OCI-LY7 (cell line): ENCODE data around the gene UCK1. TPM values are rescaled to one million over a fixed set of nuclear protein-coding genes. Genes with fewer than 3 reads are reported as not detected.

ENCODE experiments used
- BruUV-seq: library from RNA; stranded (reverse); fragments of 400-500 nt; replicated peaks from 2 replicates; lab custom pipeline; 2021; lab: Mats Ljungman, UMichigan
- CTCF ChIA-PET: fragments of 300-600 bp; sonication (Branson Sonifier 250); formaldehyde crosslinking; loops from one replicate; lab custom pipeline; 2022; ENCODE audit warnings: antibody characterized with exemption; ENCODE audit not compliant: unreplicated experiment; lab: Charles Lee
- POLR2A ChIA-PET: fragments of 300-600 bp; sonication (Branson Sonifier 250); formaldehyde crosslinking; loops from one replicate; lab custom pipeline; 2022; ENCODE audit warnings: antibody characterized with exemption; lab: Charles Lee
- DNase-seq: peaks from one replicate; pipeline ENCODE4 v3.0.0-alpha.2; 2015; ENCODE audit warnings: low spot score
- H2AFZ ChIP-seq: fragments of 200-600 bp; sonication (generic), shearing (Covaris generic); 2 replicates; pipeline ENCODE4 v1.6.1; 2014; ENCODE audit warnings: mild to moderate bottlenecking, antibody characterized with exemption, low read length, moderate library complexity
- H3K27ac ChIP-seq: fragments of 200-600 bp; sonication (generic); 2 replicates; pipeline ENCODE4 v1.5.1; 2014; ENCODE audit warnings: mixed run types, low read depth, mild to moderate bottlenecking, moderate library complexity, low read length, inconsistent platforms; ENCODE audit not compliant: poor library complexity, severe bottlenecking
- H3K36me3 ChIP-seq: fragments of 200-600 bp; sonication (generic); 2 replicates; pipeline ENCODE4 v1.6.1; 2014; ENCODE audit warnings: mild to moderate bottlenecking, antibody characterized with exemption, low read length, moderate library complexity, mixed read lengths; ENCODE audit not compliant: insufficient read depth
- H3K4me1 ChIP-seq: fragments of 200-600 bp; sonication (generic); 2 replicates; pipeline ENCODE4 v1.5.1; 2014; ENCODE audit warnings: mild to moderate bottlenecking, low read length; ENCODE audit not compliant: insufficient read depth, poor library complexity, severe bottlenecking
- H3K4me2 ChIP-seq: fragments of 200-600 bp; sonication (generic); 2 replicates; pipeline ENCODE4 v1.6.1; 2014; ENCODE audit warnings: mild to moderate bottlenecking, low read length
- H3K4me3 ChIP-seq: fragments of 200-600 bp; sonication (generic); 2 replicates; pipeline ENCODE4 v1.5.1; 2014; ENCODE audit warnings: mild to moderate bottlenecking, low read depth, low read length; ENCODE audit not compliant: poor library complexity, severe bottlenecking
- H3K79me2 ChIP-seq: fragments of 200-600 bp; sonication (generic); 2 replicates; pipeline ENCODE4 v1.6.1; 2016; ENCODE audit warnings: low read depth, mild to moderate bottlenecking, low read length, moderate library complexity, mixed read lengths; ENCODE audit not compliant: insufficient read depth
- H3K9me2 ChIP-seq: fragments of 200-600 bp; sonication (generic); 2 replicates; pipeline ENCODE4 v1.6.1; 2016; ENCODE audit warnings: mild to moderate bottlenecking, low read length, mixed read lengths; ENCODE audit not compliant: insufficient read depth
- H3K9me3 ChIP-seq: fragments of 200-600 bp; sonication (generic); 2 replicates; pipeline ENCODE4 v1.6.1; 2014; ENCODE audit warnings: mild to moderate bottlenecking, mixed run types, low read length, mixed read lengths
- H4K20me1 ChIP-seq: fragments of 200-600 bp; sonication (generic); 2 replicates; pipeline ENCODE4 v1.6.1; 2014; ENCODE audit warnings: mild to moderate bottlenecking, antibody characterized with exemption, low read length, moderate library complexity, mixed read lengths; ENCODE audit not compliant: insufficient read depth
- CTCF ChIP-seq: fragments of 200-600 bp; sonication (generic); conservative IDR thresholded peaks from 2 replicates; pipeline ENCODE4 v1.5.1; 2014; ENCODE audit warnings: mild to moderate bottlenecking, antibody characterized with exemption, low read length, moderate library complexity, mixed read lengths
- EZH2phosphoT487 ChIP-seq: fragments of 200-600 bp; sonication (generic); IDR thresholded peaks from 2 replicates; pipeline ENCODE4 v1.6.1; 2018; ENCODE audit warnings: low read depth, borderline replicate concordance, mild to moderate bottlenecking, mixed run types, antibody characterized with exemption, low read length, moderate library complexity, mixed read lengths
- intact Hi-C: fragments of 100-400 bp; cut with micrococcal nuclease; formaldehyde crosslinking; loops from one replicate; pipeline ENCODE4 v1.10.0; 2022; ENCODE audit not compliant: unreplicated experiment
- total RNA-seq, 2 experiments: library from RNA; depleted of rRNA in 1 of 2; stranded (reverse); fragments of >200 nt in 1 of 2; shearing (Covaris generic) in 1 of 2; gene quantifications; 2 replicates each; pipeline ENCODE4 v1.2.3, GENCODE V29; 2014 to 2022

UCK1 gene
- total RNA-seq, 2 experiments from 2014 or later = 25.9 to 29.0 TPM

DNA sequence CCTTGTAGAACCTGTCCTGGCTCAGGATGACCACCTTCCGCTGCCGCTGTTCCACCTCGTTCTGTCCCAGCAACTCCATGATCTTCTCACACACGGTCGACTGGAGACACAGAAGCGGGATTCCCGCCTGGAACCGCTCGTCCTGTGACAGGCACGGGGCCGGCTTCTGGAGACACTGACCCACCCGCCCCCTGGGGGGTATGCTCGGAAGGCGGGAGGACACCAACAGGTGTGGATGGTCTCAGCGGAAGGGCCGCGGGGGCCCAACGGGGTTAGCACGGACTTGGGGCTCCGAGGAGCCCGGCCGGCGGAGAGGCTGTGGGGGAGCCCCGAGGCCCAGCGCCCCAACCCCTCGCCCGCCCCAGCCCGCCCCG, 530 bp downstream of the UCK1 start:
- Histone ChIP-seq H3K9me3 (no peaks in the 10 kb centered on the region), H3K79me2 (no peaks in the 10 kb centered on the region; the same call in 1 of the 2 replicates), H3K4me1 (peaks cover 7% of the 10 kb centered on the region), H3K4me3 (peak overlapping the region; percentile 97), H3K9me2 (no peaks in the 10 kb centered on the region), H3K4me2 (peak overlapping the region; percentile 99), H3K36me3 (peaks cover 37% of the 10 kb centered on the region), H3K27ac (no peak overlapping the region), H2AFZ (peak overlapping the region; percentile 77), H4K20me1 (no peaks in the 10 kb centered on the region)
- peak; percentile 29 for DNase-seq
- POLR2A ChIA-PET = no interaction called here
- CTCF ChIA-PET = no interaction called here
- no TSS peak for BruUV-seq
- intact Hi-C loops = loop anchor here (2.0 kb wide), 1 partner anchor 224 kb away; no protein-coding TSS in a partner anchor
- no peak for TF ChIP-seq EZH2phosphoT487
- TF ChIP-seq CTCF = no peak

GRCh38 chr9:131529597-131530545, 1.2 kb downstream of the UCK1 start:
- H3K79me2 ChIP-seq = no peaks in the 10 kb centered on the region; the same call in 1 of the 2 replicates
- intact Hi-C loops = loop anchor here (2.0 kb wide), 1 partner anchor 225 kb away; no protein-coding TSS in a partner anchor
- no TSS peak for BruUV-seq
- peak overlapping the region; percentile 99 for H3K4me2 ChIP-seq
- no peak overlapping the region; the same call in 1 of the 2 replicates for H2AFZ ChIP-seq
- ChIA-PET CTCF (no interaction called here), POLR2A (no interaction called here)
- no peaks in the 10 kb centered on the region for H3K9me3 ChIP-seq
- peaks cover 7% of the 10 kb centered on the region for H3K4me1 ChIP-seq
- no peaks in the 10 kb centered on the region for H3K9me2 ChIP-seq
- no peaks in the 10 kb centered on the region for H4K20me1 ChIP-seq
- DNase-seq = no peak
- TF ChIP-seq EZH2phosphoT487 = no peak
- no peak for TF ChIP-seq CTCF
- peaks cover 44% of the 10 kb centered on the region for H3K36me3 ChIP-seq
- peak overlapping the region; percentile 97 for H3K4me3 ChIP-seq
- no peak overlapping the region for H3K27ac ChIP-seq
